Stimulated activated CD8-positive, alpha-beta memory T cell treated with anti-CD3 and anti-CD28 coated beads, Interleukin-4, amount 100 ng/mL, for 24 hours (primary cell): ENCODE data around the gene LAMA3.

Experiments
- DNase-seq: peaks from one replicate; pipeline ENCODE4 v3.0.0-alpha.2; 2020; ENCODE audit warnings: low read depth

LAMA3 gene

DNA sequence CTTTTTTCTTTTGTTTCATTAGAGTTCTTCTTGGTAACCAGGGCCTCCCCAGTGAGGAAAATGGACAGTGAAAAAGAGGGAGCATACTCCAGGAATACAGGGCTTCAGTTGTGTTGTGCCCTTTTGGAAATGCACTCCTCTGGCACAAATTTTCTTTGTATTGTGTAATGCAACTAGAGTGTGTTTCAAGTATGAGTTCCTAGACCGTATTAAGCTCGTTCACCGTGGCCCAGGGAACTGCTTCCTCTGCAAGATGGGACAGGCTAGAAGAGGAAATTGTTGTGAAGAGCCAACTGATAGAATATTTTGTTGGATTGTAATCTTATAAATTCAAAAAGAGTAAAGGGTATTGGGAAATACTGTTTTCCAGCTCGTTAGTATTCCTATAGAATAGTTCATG is 188.1 kb downstream of the LAMA3 start:
- no peak for DNase-seq

DNA sequence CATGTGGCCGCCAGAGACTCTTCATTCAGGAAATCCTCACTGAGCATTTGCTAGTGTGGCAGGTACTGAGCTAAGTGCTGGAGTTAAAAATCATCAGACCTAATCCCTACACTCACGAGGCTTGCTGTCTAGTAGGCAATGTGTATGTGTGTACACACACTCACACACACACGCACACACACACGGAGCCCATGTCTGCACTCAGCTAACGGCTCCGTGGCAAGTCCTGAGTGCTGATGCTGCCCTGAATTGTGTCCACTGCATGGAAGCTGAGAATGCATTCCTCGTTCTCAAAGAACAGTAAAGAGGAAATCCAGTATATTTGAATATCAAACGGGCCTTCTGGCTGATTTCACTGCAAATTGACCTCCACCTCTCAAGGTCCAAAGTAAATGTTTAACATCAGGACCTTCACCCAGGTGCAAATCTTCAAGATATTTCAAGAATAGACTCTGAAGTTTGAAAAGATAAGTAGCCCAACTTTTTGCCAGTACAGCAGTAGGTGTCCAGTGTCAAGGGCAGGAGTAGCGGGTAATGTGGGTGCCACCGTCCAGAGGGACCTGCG is 189.2 kb downstream of the LAMA3 start:
- DNase-seq: no peak

DNA sequence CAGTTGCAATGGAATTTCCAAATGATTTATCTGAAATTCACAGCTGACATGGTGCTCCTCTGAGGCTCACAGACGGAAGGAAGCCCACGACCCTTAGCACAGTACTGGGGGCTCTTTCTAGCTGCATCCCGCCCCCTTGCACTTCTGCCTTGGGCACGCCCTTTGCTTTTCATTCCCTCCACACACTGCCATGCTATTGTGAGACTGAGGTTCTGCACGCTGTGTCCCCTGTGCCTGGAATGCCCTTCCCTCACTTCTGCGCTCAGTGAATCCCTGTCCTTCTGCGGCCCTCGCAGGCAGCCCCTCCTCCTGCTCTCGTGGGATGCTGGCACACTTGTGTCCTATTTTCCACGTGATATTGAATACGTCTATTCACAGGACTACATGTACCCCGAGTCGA is 189.9 kb downstream of the LAMA3 start:
- no peak for DNase-seq

DNA sequence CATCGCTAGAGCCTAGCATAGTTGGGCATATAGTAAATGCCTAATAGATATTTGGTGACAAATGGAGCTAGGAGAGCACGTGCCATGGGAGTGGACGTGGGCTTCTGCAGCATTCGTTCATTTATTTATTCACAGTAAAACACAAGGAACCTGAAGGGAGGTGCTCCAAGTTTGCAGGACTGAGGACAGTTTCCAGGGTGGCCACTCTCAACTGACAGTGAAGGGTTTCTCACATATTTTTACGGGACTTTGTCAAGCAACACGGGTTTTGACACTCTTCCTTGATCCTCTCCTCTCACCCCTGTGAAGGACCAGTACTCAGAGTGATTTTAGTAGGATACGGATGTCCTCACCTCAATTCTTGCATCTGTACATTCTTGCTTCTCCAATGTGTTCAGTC is 190.3 kb downstream of the LAMA3 start:
- no peak for DNase-seq

DNA sequence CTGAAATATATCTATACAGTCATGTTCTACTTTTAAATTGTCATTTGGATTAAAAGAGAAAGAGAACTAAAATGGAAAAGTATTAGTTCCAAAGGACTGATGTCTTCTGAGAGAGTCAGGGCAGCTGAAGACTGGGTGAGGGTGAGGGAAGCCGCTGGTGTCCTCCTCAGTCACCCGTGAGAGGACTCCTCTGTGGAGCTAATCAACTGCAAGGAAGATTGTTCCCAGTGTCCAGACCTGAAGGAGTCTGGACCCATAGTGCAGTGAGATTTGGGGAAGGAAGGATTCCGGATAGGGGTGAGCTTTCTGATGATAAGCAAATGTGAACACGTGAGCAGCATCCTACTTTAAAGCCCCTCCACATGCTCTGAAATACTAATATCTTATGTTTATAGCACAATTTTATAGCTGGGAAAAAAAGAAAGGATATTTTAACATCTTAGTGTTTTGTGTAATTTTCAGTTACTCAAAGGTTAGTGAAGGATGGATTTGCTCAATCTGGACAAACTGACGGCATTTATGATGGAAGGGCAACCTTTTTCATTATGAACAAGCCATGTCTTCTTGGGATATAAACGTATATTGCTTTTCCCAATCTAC is 190.8 kb downstream of the LAMA3 start:
- no peak for DNase-seq

DNA sequence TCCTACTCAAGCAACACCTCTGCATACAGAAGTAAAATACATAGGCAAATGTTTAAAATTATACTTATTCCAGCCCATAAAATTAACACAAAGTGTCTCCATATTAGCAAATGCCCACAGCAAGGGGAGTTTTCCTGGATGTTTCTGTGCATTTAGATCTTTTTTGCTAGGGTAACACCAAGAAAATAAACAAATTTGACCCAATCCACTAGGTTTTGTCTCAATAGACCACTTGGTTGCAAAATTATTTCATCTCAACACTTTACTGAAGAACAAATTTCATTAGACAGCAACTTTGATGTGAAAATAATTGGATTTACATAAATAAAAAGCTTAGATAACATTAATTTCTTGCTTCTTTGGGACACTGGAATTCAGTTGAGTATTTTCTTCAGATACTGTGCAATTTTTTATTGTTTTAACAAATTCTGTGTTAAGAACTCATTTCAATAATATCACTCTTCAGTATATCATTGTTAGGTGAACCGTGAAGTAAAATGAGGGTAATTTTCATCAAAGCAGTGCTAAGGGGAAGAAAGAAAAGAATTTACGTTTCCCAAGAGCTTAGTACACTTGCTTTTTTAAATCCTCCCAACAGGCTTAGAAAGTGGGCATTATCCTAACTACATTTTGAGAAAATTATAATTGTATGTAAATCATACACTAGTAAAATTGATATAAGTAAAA is 191.8 kb downstream of the LAMA3 start:
- no peak for DNase-seq

DNA sequence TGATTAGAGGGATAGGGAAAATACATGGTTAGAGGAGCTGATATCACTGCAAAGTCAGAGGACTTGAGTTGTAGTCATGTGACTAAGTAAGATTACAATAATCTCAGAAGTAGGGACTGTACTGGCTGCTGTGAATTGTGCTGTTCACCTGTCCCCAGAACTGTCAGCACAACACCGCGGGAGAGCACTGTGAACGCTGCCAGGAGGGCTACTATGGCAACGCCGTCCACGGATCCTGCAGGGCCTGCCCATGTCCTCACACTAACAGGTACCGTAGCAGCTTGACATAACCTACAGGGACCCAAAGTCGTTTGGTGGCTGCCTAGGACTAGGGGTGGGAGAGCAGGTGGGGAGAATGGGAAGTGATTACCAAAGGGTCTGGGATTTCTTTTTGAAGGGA is 192.5 kb downstream of the LAMA3 start:
- no peak for DNase-seq

DNA sequence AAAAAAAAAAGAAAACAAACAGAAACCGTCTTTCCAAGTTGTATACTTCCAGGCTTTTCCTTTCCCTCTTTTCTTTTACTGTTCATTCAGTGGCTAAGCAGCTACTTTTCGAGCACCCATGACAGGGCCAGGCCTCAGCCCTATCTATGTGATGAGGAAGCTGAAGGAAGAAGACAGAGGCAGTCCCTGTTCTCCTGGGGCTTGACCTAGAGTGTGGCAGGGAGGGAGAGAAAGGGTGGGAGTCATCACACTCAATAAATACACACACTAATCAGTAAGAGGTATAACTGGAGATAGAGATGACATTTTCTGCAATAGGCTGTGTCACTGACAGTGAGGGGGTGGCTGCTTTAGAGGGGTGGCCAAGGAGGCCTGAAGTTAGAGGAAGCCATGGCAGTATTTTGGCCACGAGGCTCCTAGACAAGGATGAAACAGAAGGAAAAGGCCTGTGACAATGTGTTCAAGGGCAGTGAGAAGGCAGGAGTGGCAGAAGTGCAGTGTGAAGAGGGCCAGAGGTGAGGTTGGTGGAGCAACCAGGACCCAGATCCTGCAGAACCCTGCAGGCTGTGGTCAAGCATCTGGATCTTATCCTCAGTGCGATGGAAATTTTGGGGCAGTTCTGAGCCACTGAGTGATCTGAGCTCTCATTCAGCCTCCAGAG is 193.5 kb downstream of the LAMA3 start:
- DNase-seq: no peak

DNA sequence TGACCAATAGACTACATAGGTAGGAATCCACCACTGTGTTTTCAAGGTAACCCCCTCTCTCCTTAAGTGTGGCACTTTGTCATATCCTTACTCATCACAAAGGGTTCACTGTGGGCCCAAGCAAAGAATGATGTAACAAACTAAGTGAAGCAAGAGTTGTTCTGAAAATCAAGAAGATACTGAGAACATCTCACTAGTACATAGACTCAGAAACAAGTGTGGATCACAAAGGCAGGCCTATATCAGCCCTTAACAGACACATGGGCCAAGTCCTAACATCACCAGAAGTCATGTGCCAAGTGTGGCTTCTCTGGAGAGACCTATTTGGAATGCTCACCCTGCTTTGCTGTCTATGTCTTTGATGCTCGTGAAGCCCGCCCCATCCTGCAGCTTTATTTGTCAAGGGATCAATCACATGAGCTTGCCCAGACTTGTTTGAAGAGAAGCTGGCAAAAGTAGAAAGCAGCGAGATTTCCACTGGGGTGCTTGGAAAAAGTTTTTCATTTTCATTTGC is 194.1 kb downstream of the LAMA3 start:
- no peak for DNase-seq

DNA sequence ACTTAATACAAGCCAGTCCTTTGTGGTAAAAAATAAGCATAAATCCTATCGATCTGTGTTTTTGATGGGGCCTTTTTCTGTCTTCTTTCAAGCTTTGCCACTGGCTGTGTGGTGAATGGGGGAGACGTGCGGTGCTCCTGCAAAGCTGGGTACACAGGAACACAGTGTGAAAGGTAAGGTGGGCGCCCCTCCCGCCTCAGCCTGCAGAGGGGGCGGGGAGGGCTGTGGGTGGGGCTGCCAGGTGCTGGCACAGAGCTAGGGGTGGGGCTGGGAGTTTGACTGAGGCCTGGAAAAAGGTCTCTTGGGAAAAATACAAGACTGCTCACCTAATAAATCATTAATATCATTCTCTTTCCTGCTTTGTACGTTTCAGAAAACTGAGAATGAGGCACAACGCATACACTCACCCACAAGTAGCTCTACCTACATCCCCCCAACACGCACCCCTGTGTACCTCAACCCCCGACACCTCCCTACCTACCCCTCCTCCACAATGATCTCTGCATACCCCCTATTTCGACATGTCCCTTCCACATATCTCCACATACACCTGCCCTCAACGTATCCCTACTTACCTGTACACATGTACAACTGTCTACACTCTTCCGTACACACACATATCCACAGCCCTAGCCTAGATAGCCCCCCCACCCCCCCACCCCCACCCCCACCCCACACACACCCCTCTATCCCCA is 195.6 kb downstream of the LAMA3 start:
- DNase-seq: no peak

DNA sequence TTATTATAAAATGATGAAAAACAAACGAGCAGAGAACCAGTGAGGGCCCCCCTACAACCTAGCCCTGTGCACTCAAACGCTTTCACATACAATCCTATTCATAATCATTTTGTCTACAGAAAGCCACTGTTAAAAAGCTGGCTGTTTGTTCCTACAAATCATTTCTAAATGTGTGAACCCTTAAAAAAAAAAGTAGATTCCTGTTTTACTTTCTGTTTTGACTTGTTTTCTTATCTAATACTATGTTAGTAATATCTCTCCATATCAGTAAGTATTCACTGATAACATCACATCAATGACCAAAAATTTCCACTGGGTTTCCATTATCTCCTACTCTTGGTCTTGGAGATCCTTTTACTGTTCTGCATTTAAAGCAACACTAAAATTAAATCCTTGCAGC is 196.5 kb downstream of the LAMA3 start:
- DNase-seq: no peak

DNA sequence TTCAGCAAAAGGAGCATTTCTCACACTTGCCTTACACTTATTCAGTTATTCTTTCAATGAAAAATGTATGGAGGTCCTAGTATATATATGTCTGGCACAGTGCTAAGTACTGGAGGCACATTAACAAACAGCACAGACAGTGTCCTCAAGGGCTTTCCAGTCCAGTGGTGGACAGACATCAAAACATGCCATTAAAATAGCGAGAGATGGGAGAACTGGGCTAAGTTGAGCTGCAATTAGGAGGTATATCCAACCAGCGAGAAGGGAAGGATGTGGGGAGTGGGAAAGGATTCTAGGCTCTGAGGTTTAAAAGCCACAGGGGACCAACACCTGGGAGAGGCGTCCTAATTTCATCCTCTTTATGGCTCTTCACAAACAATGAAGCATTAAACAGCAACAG is 197.8 kb downstream of the LAMA3 start:
- DNase-seq: no peak

DNA sequence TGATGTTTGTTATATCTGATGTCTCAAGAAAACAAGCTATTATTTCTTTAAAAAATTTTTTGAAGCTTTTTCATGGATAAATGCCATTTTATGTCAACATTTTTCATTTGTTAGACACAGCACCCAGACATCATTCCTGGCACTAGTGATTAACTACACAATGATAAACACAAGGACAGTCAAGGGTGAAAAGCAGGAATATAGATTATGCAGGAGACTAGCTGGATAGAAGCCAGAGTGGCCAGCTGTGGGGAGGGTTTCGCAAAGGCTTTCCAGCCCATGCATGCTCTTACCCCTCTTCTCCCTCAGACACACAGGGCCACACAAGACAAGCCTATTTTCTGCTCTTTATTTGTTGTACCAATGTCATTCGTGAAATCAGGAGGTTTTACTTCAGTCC is 198.2 kb downstream of the LAMA3 start:
- DNase-seq: no peak

DNA sequence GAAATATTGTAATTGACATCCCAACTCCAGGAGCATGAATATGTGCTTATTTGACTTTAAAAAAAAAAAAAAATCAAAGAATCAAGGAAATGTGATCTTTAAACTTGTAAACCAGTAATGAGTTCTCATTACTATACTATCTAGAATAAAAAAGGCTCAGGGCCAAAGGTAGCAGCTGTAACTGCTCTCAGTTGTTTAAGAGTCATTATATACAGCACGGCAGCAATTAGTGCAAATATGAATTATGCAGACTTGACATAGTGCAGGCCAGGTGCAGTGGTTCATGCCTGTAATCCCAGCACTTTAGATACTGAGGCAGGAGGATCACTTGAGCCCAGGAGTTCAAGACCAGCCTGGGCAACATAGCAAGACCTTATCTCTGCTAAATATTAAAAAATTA is 199.6 kb downstream of the LAMA3 start:
- no peak for DNase-seq

DNA sequence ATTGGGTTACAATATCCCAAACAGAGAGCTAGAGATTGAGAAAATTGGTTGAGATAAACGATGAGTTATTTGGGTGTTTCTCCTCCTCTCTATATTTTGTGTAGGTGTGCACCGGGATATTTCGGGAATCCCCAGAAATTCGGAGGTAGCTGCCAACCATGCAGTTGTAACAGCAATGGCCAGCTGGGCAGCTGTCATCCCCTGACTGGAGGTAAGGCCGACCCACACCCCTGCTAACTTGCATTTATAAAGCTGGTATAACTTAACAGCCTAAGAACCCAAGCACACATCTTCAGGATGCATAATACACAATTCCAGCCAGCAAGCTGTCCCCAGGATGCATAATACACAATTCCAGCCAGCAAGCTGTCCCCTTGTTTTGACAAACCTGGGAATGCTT is 200.7 kb downstream of the LAMA3 start:
- no peak for DNase-seq

DNA sequence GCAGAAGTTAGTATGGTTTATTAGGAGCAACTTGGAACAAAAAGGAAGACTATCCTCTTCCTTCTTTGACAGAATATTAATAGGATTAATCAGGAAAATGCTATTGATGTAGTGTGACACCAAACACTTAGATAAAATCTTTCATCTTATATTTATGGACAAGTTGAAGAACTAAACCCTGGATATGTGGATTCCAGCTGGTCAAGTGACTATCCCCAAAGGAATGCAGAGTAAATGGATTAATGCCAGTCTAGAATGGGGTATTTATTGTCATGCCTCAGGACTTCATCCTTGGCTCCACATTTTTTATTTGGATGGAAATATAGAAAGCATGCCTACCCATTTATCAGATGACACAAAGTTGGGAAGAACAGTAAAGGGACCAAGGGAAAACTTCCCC is 201.3 kb downstream of the LAMA3 start:
- DNase-seq: no peak

DNA sequence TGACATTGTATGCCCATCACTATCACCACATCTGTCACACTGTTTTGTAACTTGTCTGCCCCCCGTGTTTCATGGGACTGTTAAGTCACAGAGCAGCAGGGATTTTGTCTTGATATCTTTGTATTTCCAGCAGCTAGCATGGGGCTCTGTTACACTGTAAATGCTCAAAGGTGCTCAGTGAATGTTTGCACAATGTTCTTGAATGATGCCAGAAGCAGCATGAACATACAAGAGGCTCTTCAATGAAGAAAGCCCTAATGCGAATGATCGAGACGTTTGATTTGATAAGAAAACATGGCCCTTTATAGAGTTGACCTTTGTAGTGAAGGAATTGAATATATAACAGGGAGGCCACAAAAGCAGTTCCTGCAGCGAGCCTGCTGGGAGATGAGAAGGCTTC is 204.4 kb downstream of the LAMA3 start:
- no peak for DNase-seq

DNA sequence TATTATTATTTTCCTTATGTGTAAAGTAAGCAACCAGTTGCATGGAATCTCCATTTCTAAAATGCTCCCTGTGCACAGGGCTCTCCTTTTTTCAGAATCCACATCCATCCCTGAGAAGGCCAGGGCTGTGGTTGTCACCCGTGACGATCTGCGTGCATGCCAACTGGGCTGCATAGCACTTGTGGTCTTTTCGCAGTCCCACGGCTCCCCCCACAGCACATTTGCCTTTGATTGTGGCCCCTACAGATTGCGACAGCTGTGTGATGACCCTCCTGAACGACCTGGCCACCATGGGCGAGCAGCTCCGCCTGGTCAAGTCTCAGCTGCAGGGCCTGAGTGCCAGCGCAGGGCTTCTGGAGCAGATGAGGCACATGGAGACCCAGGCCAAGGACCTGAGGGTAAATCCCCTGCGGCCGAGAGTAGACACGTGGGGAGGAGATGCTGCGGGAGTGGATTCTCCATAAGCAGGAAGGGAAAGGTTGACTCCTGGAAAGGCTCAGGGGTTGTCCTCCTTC is 205.5 kb downstream of the LAMA3 start:
- DNase-seq: no peak

DNA sequence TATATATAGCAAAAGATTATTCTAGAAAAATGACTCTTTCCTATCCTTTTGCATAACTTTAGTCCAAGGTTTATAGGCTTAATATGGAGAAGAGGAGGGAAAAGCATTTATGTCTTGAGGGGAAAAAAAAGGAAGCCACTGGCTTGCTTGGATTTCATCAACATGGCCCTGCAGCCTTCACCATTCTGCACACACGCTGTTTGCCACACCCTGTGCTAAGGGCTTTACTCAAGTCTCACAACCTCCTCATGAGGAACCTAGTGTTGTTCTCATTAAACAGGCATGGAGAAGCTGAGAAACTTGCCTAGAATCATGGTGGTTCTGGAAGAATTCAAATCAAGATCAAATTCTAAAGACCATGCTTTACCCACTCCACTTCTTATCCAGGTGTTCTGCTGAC is 208.0 kb downstream of the LAMA3 start:
- DNase-seq: no peak

DNA sequence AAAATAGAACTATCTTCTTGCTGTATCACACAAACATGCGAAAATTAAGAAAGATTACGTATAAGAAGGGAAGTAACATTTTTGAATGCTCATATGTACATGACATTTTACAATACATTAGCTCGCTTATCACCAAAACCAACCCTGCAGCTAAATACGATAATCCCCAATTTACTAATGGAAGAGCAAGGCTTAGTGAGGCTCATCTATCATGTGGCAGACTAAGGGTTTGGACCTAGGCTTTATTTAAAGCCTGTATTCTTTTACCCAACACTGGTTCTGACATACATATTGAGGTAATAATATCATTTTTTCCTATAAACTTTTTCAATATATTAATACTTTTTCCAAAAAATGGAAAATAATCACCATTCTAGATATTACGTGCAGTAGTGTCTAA is 208.5 kb downstream of the LAMA3 start:
- DNase-seq: no peak

DNA sequence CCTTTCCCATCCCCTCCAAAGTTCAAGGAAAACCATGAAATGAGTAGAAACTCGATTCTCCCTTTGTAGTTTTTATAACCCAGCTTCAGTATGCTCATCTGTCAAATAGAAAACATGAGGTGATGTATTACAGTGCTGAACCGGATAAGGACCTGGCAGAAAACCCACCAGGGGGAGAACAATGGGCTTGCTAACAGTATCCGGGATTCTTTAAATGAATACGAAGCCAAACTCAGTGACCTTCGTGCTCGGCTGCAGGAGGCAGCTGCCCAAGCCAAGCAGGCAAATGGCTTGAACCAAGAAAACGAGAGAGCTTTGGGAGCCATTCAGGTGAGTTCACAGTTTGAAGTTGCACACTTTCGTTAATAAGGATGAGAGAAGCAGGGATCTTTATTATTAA is 211.7 kb downstream of the LAMA3 start:
- DNase-seq: no peak

DNA sequence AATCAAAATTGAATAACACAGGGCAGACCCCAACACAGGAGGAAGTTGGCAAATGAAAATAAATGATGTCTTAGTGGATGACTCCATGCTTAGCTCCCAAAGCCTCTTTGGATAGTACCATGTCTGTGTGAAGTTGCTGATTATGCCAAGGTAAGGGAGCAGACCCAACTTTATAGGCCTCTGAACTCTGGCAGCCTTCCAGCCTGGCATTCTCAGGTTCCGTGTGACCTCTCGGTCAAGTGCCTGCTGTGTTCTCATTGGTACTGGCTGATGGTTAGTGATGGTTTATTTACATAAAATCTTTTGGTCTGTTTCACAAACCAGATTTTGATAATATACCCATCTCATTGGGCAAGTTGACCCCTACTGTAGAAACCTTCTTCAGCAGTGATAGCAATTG is 213.1 kb downstream of the LAMA3 start:
- no peak for DNase-seq
